ENCODE data around the gene BEND5.

Gene BEND5

GRCh38 chr1:48718705-48719104 lies 58.0 kb downstream of the BEND5 start:
- TF ChIP-seq CTCF (IDR thresholded peaks at IDR 0.05; ENCODE audit: low read depth, low read length): no peak
- no peaks in the 10 kb centered on the region for H3K27me3 ChIP-seq (ENCODE audit: insufficient read depth, low read depth, severe bottlenecking)
- no peak overlapping the region for H3K4me3 ChIP-seq (ENCODE audit: low read depth, low read length)
- no peaks in the 10 kb centered on the region for H3K9me3 ChIP-seq (ENCODE audit: severe bottlenecking)
- no peak for DNase-seq
- no peak overlapping the region for H3K27ac ChIP-seq
- no peaks in the 10 kb centered on the region for H3K36me3 ChIP-seq

GRCh38 chr1:48718116-48718630 lies 58.5 kb downstream of the BEND5 start:
- TF ChIP-seq CTCF (IDR thresholded peaks at IDR 0.05; ENCODE audit: low read depth, low read length): 0 out of 2 replicates have a peak, but pooled peaks have one; percentile 46
- no peaks in the 10 kb centered on the region for H3K36me3 ChIP-seq
- no peak for DNase-seq

GRCh38 chr1:48717082-48717481 lies 59.6 kb downstream of the BEND5 start:
- Histone ChIP-seq H3K4me3 (ENCODE audit: low read depth, low read length) (no peak overlapping the region), H3K27ac (no peak overlapping the region), H3K27me3 (ENCODE audit: insufficient read depth, low read depth, severe bottlenecking) (no peaks in the 10 kb centered on the region), H3K9me3 (ENCODE audit: severe bottlenecking) (no peaks in the 10 kb centered on the region), H3K36me3 (no peaks in the 10 kb centered on the region)
- no peak for TF ChIP-seq CTCF (IDR thresholded peaks at IDR 0.05; ENCODE audit: low read depth, low read length)
- no peak for DNase-seq

More at GRCh38 chr1:48718116-48718630, 58.5 kb downstream of the BEND5 start:
- Histone ChIP-seq H3K27me3 (ENCODE audit: insufficient read depth, low read depth, severe bottlenecking) (no peaks in the 10 kb centered on the region), H3K4me3 (ENCODE audit: low read depth, low read length) (no peak overlapping the region), H3K9me3 (ENCODE audit: severe bottlenecking) (no peaks in the 10 kb centered on the region), H3K27ac (no peak overlapping the region)

- Histone ChIP-seq H3K9me3 (ENCODE audit: severe bottlenecking) (no peaks in the 10 kb centered on the region), H3K27me3 (ENCODE audit: insufficient read depth, low read depth, severe bottlenecking) (no peaks in the 10 kb centered on the region), H3K27ac (no peak overlapping the region), H3K4me3 (ENCODE audit: low read depth, low read length) (no peak overlapping the region), H3K36me3 (no peaks in the 10 kb centered on the region)
- DNase-seq: no peak
- TF ChIP-seq CTCF (IDR thresholded peaks at IDR 0.05; ENCODE audit: low read depth, low read length): no peak
Measured at GRCh38 chr1:48715921-48716320, 60.8 kb downstream of the BEND5 start.

GRCh38 chr1:48710915-48711314 lies 65.8 kb downstream of the BEND5 start:
- DNase-seq: no peak
- Histone ChIP-seq H3K36me3 (no peaks in the 10 kb centered on the region), H3K27me3 (ENCODE audit: insufficient read depth, low read depth, severe bottlenecking) (no peaks in the 10 kb centered on the region), H3K4me3 (ENCODE audit: low read depth, low read length) (no peak overlapping the region), H3K27ac (no peak overlapping the region), H3K9me3 (ENCODE audit: severe bottlenecking) (no peaks in the 10 kb centered on the region)
- TF ChIP-seq CTCF (IDR thresholded peaks at IDR 0.05; ENCODE audit: low read depth, low read length): no peak

GRCh38 chr1:48710318-48710717 lies 66.4 kb downstream of the BEND5 start:
- TF ChIP-seq CTCF (IDR thresholded peaks at IDR 0.05; ENCODE audit: low read depth, low read length): no peak
- no peak for DNase-seq
- H3K36me3 ChIP-seq: no peaks in the 10 kb centered on the region
- H3K4me3 ChIP-seq (ENCODE audit: low read depth, low read length): no peak overlapping the region
- no peaks in the 10 kb centered on the region for H3K27me3 ChIP-seq (ENCODE audit: insufficient read depth, low read depth, severe bottlenecking)
- no peaks in the 10 kb centered on the region for H3K9me3 ChIP-seq (ENCODE audit: severe bottlenecking)
- no peak overlapping the region for H3K27ac ChIP-seq
